ENCODE measurements around the gene ISM2.
A peak's percentile ranks its signal among the peaks of the same experiment; 100 is the strongest.

Gene ISM2

DNA sequence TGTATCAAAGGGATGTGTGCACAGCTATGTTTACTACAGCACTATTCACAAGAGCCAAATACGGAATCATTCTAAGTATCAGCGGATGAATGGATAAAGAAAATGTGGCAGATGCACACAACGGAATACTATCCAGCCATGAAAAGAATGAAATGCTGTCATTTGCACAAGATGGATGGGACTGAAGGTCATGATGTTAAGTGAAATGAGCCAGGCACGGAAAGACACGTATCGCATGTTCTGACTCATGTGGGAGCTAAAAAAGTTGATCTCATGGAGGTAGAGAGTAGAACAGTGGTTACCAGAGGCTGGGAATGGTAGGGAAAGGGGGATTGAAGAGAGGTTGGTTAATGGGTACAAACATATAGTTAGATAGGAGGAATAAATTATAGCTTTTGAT lies 25.9 kb upstream of the ISM2 start:
- no peak overlapping the region for H3K27ac Mint-ChIP-seq
- DNase-seq (ENCODE audit: low spot score in 2 of 2), result no peak
- no peaks in the 10 kb centered on the region for H3K27me3 Mint-ChIP-seq
- ATAC-seq (ENCODE audit: low read depth), result no peak
- H3K36me3 Mint-ChIP-seq, result peaks cover 35% of the 10 kb centered on the region
- H3K4me1 Mint-ChIP-seq, result no peaks in the 10 kb centered on the region
- H3K9me3 Mint-ChIP-seq, result no peaks in the 10 kb centered on the region
- no peak overlapping the region for H3K4me3 Mint-ChIP-seq

DNA sequence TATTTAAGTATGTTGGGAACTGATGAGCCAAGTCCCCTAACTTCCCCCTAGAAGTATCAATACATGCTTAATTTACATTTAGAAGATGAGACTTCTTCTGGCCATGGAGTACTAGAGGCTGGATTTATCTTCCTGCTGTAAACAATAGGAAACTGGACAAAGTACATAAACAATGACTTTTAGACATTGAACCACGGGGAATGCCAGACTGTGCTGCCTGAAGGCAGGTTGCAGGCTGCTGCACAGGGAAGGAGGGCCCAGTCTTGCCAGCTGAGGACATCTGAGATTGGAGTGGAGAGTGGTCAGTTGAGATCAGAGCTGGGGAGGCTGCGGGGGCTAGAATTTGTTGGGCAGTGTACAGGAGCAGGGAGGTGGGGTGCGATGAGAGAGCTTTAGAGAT lies 24.5 kb upstream of the ISM2 start:
- Mint-ChIP-seq H3K4me3 (no peak overlapping the region), H3K9me3 (no peaks in the 10 kb centered on the region), H3K27me3 (no peaks in the 10 kb centered on the region), H3K36me3 (peaks cover 44% of the 10 kb centered on the region), H3K27ac (no peak overlapping the region), H3K4me1 (no peaks in the 10 kb centered on the region)
- no peak for DNase-seq (ENCODE audit: low spot score in 2 of 2)
- ATAC-seq (ENCODE audit: low read depth), result no peak

DNA sequence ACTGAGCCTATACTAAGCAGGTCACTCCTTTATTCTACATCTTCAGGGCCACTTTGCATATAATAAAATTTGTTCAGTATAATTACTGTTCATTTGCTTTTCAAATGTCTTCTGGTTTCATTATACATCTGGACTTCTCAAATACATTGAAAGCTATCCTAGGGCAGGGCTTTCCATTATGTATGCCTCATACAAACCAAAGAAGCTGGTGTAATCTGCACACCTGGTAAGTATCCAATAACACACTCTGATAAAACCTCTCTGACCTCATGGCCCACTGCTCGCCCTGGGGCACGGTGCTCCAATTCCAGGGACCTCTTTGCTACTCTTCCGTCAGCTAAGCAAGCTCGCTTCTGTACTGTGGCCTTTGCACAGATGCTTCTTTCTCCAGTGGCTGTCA lies 21.9 kb upstream of the ISM2 start:
- no peak for ATAC-seq (ENCODE audit: low read depth)
- no peaks in the 10 kb centered on the region for H3K9me3 Mint-ChIP-seq
- no peak overlapping the region for H3K4me3 Mint-ChIP-seq
- DNase-seq (ENCODE audit: low spot score in 2 of 2), result no peak
- no peak overlapping the region for H3K27ac Mint-ChIP-seq
- H3K27me3 Mint-ChIP-seq, result no peaks in the 10 kb centered on the region
- H3K36me3 Mint-ChIP-seq, result peaks cover 49% of the 10 kb centered on the region
- no peaks in the 10 kb centered on the region for H3K4me1 Mint-ChIP-seq

DNA sequence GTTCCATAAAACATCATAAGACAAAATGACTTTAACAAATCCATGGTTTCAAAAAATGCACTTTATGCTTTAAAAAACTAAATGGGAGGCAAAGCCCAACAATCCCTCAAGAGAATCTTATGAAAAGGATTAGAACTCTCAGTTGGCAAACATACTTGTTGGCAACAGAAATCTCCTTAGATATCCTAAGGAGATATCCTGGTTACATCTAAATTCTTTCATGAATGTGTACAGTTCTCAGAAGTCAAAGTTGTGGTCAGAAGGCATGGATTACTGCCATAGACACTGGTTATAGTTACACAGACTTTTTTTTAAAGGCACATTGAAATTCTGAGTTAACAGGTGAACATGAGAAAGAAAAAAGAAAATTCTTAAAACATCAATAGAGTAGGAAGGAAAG lies 17.5 kb upstream of the ISM2 start:
- no peak overlapping the region for H3K4me3 Mint-ChIP-seq
- no peaks in the 10 kb centered on the region for H3K9me3 Mint-ChIP-seq
- H3K36me3 Mint-ChIP-seq, result peaks cover 42% of the 10 kb centered on the region
- H3K27me3 Mint-ChIP-seq, result no peaks in the 10 kb centered on the region
- H3K4me1 Mint-ChIP-seq, result no peaks in the 10 kb centered on the region
- ATAC-seq (ENCODE audit: low read depth) (no peak), DNase-seq (ENCODE audit: low spot score in 2 of 2) (no peak)
- no peak overlapping the region for H3K27ac Mint-ChIP-seq

DNA sequence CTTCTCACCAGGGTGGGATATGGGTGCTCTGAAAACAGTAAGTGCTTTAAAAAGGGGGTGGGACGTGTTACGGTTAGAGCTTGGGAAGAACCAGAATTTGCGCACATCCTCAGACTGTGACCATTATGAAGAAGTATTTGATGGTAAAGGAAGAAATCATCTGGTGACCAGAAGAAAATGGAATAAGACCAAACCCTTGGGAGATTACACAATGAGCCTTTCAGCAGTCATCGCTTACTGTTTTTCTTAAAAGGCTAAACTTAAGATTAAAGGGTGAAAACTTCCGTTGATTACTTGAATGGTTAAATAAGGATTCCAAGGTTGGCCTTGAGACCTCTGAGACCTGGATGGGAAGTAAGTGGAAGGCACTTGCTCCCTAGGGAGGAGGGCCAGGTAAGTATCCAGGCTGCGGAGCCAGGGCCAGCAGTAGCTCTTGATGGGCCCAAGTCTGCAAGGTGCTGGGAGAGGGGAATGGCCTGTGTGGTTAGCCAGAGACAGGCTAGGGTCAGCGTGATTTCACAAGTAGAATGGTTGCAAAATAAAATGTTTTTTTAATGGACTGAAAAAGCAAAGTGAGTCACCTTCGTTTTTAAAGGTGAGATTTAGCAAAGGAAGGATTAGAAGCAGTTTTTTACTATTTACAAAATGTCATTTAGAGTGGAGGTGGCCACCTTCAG lies 13.0 kb upstream of the ISM2 start:
- H3K27ac Mint-ChIP-seq, result peak overlapping the region; percentile 26
- no peak for ATAC-seq (ENCODE audit: low read depth)
- H3K4me1 Mint-ChIP-seq, result no peaks in the 10 kb centered on the region
- H3K27me3 Mint-ChIP-seq, result no peaks in the 10 kb centered on the region
- peaks cover 28% of the 10 kb centered on the region for H3K36me3 Mint-ChIP-seq
- H3K4me3 Mint-ChIP-seq, result no peak overlapping the region
- no peak for DNase-seq (ENCODE audit: low spot score in 2 of 2)
- H3K9me3 Mint-ChIP-seq, result no peaks in the 10 kb centered on the region

DNA sequence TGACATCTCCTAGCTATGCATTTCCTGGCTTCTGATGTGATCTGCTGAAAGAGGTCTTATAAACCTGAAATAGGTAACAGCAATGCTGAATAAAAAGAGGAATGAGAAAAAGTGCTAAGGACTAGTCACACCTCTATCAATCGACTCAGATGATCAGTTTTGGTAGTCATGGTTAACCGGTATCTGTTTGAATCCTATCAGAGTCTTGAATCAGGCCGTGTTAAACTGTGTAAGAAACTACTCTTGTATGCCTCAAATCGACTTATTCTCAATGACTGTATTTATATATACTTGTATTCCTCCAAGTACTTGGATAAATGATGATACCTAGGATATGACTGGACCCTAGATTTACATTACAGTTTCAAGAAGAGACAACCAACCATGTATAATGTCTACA lies 10.8 kb upstream of the ISM2 start:
- DNase-seq (ENCODE audit: low spot score in 2 of 2) (no peak), ATAC-seq (ENCODE audit: low read depth) (no peak)
- H3K27ac Mint-ChIP-seq, result peak overlapping the region; percentile 14
- H3K36me3 Mint-ChIP-seq, result peaks cover 28% of the 10 kb centered on the region
- H3K4me1 Mint-ChIP-seq, result no peaks in the 10 kb centered on the region
- no peaks in the 10 kb centered on the region for H3K27me3 Mint-ChIP-seq
- no peaks in the 10 kb centered on the region for H3K9me3 Mint-ChIP-seq
- H3K4me3 Mint-ChIP-seq, result no peak overlapping the region

DNA sequence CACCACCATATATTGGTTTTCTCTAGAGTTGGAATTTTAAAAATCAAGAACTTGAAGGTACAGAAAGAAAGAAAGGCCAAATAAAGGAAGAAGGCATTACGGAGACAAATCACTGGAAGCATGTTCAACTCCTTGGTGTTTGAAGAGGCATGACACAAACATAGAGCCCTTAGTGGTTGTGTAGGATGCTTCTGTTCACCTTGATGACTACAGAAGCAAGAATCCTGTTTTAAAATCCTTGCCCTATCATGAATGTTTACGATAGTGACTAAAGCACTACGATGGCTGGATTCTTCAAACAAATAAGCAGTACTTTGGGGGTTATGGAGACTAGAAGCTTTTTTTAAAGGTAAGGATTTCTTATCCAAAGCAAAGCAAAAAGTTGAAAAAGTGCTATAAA lies 10.3 kb upstream of the ISM2 start:
- H3K27ac Mint-ChIP-seq, result peak overlapping the region; percentile 14
- H3K4me1 Mint-ChIP-seq, result no peaks in the 10 kb centered on the region
- H3K27me3 Mint-ChIP-seq, result no peaks in the 10 kb centered on the region
- ATAC-seq (ENCODE audit: low read depth) (no peak), DNase-seq (ENCODE audit: low spot score in 2 of 2) (no peak)
- H3K9me3 Mint-ChIP-seq, result no peaks in the 10 kb centered on the region
- peaks cover 28% of the 10 kb centered on the region for H3K36me3 Mint-ChIP-seq
- H3K4me3 Mint-ChIP-seq, result no peak overlapping the region

DNA sequence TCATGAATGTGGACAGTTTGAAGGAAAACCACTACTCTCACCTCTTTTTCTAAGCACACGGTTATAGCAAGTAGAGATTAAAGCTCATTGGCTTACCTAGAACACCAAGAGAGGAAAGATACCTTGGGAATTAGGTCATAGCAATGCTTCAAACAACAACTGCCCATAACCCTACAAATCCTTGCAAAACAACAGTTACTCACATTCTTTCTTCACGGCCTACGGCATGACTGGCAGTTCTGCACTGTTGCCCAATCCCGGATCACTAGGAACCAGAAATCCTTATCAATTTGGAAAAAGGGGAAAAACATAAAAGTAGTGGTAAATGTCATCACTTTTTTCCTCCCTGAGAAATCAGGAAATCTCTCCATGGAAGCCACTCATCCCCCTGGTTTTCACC lies 9.6 kb upstream of the ISM2 start:
- Mint-ChIP-seq H3K27ac (no peak overlapping the region), H3K4me3 (no peak overlapping the region), H3K27me3 (no peaks in the 10 kb centered on the region), H3K36me3 (peaks cover 28% of the 10 kb centered on the region), H3K9me3 (peaks cover under 1% of the 10 kb centered on the region), H3K4me1 (no peaks in the 10 kb centered on the region)
- ATAC-seq (ENCODE audit: low read depth) (no peak), DNase-seq (ENCODE audit: low spot score in 2 of 2) (no peak)

DNA sequence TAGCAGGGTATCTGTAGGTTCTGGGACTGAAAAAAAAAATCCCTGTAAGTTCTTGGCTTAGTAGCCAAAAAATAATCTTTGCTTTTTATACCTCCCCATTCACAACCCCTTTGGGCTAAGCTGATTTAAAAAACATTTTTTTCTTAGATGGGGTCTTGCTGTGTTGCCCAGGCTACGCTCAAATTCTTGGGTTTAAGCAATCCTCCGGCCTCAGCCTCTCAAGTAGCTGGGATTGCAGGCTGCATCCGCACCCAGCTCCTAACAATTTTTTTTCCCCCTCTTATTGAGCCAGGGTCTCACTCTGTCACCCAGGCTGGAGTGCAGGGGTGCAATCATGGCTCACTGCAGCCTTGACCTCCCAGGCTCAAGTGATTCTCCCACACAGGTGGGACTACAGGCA lies 9.1 kb upstream of the ISM2 start:
- H3K4me3 Mint-ChIP-seq, result no peak overlapping the region
- no peaks in the 10 kb centered on the region for H3K27me3 Mint-ChIP-seq
- no peaks in the 10 kb centered on the region for H3K4me1 Mint-ChIP-seq
- no peak for ATAC-seq (ENCODE audit: low read depth)
- peaks cover 28% of the 10 kb centered on the region for H3K36me3 Mint-ChIP-seq
- no peak overlapping the region for H3K27ac Mint-ChIP-seq
- no peak for DNase-seq (ENCODE audit: low spot score in 2 of 2)
- peaks cover 3% of the 10 kb centered on the region for H3K9me3 Mint-ChIP-seq

DNA sequence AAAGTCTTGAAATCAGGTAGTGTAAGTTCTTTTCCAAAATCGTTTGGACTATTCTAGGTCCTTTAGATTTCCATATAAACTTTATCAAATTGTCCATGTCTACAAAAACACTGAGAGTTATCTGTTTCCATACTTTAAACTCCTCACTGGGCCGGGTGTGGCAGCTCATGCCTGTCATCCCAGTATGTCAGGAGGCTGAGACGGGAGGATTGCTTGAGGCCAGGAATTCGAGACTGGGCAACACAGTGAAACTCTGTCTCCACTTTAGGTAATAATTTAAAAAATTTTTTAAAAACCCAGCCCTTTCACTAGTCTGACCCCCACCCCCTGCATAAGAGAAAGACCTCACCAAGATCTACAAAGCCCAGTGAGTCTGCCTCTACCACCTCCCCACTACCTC lies 6.4 kb upstream of the ISM2 start:
- ATAC-seq (ENCODE audit: low read depth), result no peak
- peaks cover under 1% of the 10 kb centered on the region for H3K27me3 Mint-ChIP-seq
- no peaks in the 10 kb centered on the region for H3K4me1 Mint-ChIP-seq
- peaks cover 12% of the 10 kb centered on the region for H3K36me3 Mint-ChIP-seq
- DNase-seq (ENCODE audit: low spot score in 2 of 2), result no peak
- H3K4me3 Mint-ChIP-seq, result no peak overlapping the region
- no peak overlapping the region for H3K27ac Mint-ChIP-seq
- H3K9me3 Mint-ChIP-seq, result peaks cover 3% of the 10 kb centered on the region

DNA sequence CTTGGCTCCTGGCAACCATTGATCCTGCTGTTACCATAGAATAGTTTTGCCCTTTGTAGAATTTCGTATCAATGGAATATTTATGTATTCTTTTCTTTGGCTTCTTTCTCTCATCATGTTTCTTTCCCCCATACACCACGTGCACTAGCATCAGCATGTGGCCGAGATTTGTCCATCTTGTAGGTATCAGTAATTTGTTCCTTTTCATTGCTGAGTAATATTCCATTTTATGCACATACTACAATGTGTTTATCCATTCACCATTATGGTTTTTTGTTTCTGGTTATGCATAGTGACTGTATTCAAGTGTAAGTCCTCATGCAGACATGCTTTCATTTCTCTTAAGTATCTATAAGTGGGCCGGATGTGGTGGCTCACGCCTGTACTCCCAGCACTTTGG lies 4.5 kb upstream of the ISM2 start:
- peaks cover 3% of the 10 kb centered on the region for H3K9me3 Mint-ChIP-seq
- no peak overlapping the region for H3K4me3 Mint-ChIP-seq
- ATAC-seq (ENCODE audit: low read depth), result no peak
- H3K27me3 Mint-ChIP-seq, result peaks cover 4% of the 10 kb centered on the region
- H3K36me3 Mint-ChIP-seq, result peaks cover 5% of the 10 kb centered on the region
- H3K27ac Mint-ChIP-seq, result no peak overlapping the region
- DNase-seq (ENCODE audit: low spot score in 2 of 2), result no peak
- peaks cover 5% of the 10 kb centered on the region for H3K4me1 Mint-ChIP-seq

DNA sequence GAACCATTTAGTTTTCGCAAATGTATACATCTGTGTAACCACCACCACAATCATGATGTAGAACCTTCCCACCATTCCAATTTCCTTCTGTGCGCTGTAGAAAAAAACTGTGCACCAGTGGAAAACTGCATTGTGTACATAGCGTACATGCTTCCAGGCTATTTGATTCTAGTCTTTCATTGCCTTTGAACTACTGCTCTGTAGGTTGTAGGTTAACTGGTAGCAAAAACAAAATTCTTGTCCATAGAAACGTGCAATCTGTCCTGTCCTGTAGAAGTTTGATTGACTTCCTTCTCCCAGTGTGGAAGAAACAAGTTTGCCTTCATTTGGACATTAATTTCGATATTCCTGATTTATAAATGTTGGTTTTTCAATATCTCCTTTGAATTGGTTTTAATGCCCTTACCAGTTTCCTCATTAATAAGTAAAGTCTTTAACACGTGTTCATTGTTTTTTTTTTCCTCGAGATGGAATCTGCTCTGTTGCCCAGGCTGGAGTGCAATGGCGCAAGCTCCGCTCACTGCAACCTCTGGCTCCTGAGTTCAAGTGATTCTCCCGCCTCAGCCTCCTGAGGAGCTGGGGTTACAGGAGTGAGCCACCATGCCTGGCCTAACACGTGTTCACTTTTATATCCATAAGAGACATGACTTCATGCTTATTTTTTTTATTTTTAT lies 3.6 kb upstream of the ISM2 start:
- DNase-seq (ENCODE audit: low spot score in 2 of 2), result no peak
- Mint-ChIP-seq H3K27me3 (peaks cover 10% of the 10 kb centered on the region), H3K9me3 (peaks cover 3% of the 10 kb centered on the region), H3K27ac (no peak overlapping the region), H3K4me1 (peaks cover 13% of the 10 kb centered on the region), H3K36me3 (peaks cover 4% of the 10 kb centered on the region), H3K4me3 (no peak overlapping the region)
- no peak for ATAC-seq (ENCODE audit: low read depth)

DNA sequence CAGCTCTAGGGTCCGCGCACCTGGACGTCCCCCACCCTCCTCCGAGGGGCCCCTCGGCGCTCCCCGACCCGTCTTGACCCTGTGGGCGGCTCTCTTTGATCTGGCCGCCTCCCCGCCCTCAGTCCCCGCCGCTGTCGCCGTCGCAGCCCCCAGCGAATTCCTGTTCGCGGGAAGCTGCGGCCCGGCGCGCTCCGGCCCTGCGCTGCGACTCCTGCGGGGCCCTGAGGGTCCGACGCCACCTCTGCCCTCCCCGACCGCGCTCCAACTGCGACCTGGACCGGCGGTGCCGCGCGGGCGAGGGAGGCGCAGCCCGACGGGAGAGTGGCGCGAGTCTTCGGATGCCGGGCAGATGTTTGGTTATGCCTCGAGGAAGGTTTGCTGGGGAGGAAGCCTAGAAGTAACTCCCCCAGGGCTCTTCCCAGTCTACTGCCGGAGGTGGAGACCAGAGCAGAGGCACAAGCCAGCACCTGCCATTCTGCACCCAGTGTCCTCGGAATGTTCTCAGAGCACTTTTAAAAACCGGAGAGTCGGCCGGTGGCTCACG lies 440 bp upstream of the ISM2 start:
- H3K9me3 Mint-ChIP-seq, result peaks cover 3% of the 10 kb centered on the region
- ATAC-seq (ENCODE audit: low read depth) (peak; percentile 14), DNase-seq (ENCODE audit: low spot score in 2 of 2) (no peak)
- peak overlapping the region; percentile 72 for H3K4me3 Mint-ChIP-seq
- no peaks in the 10 kb centered on the region for H3K36me3 Mint-ChIP-seq
- peaks cover 14% of the 10 kb centered on the region for H3K27me3 Mint-ChIP-seq
- no peak overlapping the region for H3K27ac Mint-ChIP-seq
- H3K4me1 Mint-ChIP-seq, result peaks cover 13% of the 10 kb centered on the region

DNA sequence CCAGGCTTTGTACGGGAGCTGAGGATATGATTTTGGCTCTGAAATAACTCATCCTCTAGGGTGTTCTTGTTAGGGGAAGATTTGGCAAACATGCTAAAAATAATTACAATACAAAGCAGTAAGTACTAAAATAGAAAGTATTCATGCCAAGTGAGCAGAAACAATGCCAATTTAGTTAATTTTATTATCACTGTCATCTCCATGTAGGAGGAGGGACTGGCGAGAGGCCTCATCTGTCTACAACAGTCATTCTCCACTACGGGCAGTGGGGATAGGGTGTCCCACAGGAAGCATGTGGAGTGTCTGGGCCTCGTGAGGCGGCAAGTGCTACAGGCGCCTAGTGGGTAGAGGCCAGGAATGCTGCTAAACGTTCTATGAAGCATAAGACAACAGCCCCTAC lies 3.3 kb downstream of the ISM2 start:
- Mint-ChIP-seq H3K4me1 (peaks cover 13% of the 10 kb centered on the region), H3K36me3 (no peaks in the 10 kb centered on the region), H3K27ac (no peak overlapping the region), H3K27me3 (peaks cover 14% of the 10 kb centered on the region), H3K4me3 (no peak overlapping the region), H3K9me3 (no peaks in the 10 kb centered on the region)
- DNase-seq (ENCODE audit: low spot score in 2 of 2) (no peak), ATAC-seq (ENCODE audit: low read depth) (no peak)

DNA sequence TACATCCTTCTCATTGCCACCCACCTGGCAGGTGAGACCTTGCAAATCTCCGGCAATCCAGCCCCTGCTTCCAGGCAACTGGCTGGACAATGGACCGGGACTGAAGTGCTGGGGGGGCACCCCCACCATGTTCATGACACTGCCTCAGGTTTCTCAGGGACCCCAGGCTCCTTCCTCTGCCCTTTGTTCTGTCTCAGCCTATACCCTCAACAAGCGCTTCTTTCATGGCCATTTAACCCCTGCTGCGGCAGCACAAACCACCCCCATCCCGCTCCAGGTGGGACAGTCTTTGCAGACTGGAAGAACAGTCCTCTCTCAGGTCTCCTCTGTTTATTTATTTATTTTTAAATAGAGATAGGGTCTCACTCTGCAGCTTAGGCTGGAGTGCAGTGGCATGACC lies 7.6 kb downstream of the ISM2 start:
- Mint-ChIP-seq H3K4me3 (no peak overlapping the region), H3K36me3 (no peaks in the 10 kb centered on the region), H3K27me3 (peaks cover 2% of the 10 kb centered on the region), H3K9me3 (no peaks in the 10 kb centered on the region), H3K4me1 (no peaks in the 10 kb centered on the region), H3K27ac (no peak overlapping the region)
- DNase-seq (ENCODE audit: low spot score in 2 of 2) (no peak), ATAC-seq (ENCODE audit: low read depth) (no peak)
